Liver (tissue), 9 donors: ENCODE measurements around the gene GALNT1. TPM values are rescaled to one million over a fixed set of nuclear protein-coding genes. Genes with fewer than 3 reads are reported as not detected.

Experiments used
- DNase-seq: peaks from one replicate; pipeline ENCODE4 v3.0.0-alpha.2; 2017; ENCODE audit warnings: low spot score
- H3K27ac ChIP-seq, 2 donors: one replicate each; pipeline ENCODE4 v1.7.0; 2013; ENCODE audit warnings: inconsistent platforms in 2 of 2, low read length in 2 of 2, control low read depth in 1 of 2, low read depth in 1 of 2, mild to moderate bottlenecking in 1 of 2
- H3K27me3 ChIP-seq, 4 donors: one replicate each; pipeline versions ENCODE4 v1.6.1 to v1.7.0; 2013; ENCODE audit warnings: low read length in 3 of 4, inconsistent platforms in 1 of 4, mild to moderate bottlenecking in 1 of 4, moderate library complexity in 1 of 4; ENCODE audit not compliant: control insufficient read depth in 4 of 4, insufficient read depth in 4 of 4
- H3K36me3 ChIP-seq, 4 donors: one replicate each; pipeline versions ENCODE4 v1.6.1 to v1.7.0; 2013; ENCODE audit warnings: low read length in 3 of 4, mild to moderate bottlenecking in 3 of 4, low read depth in 1 of 4, moderate library complexity in 1 of 4; ENCODE audit not compliant: control insufficient read depth in 4 of 4, insufficient read depth in 3 of 4
- H3K4me1 ChIP-seq, 4 donors: one replicate each; pipeline versions ENCODE4 v1.6.1 to v1.7.0; 2013; ENCODE audit warnings: low read length in 3 of 4, mild to moderate bottlenecking in 3 of 4, moderate library complexity in 1 of 4; ENCODE audit not compliant: control insufficient read depth in 4 of 4, insufficient read depth in 4 of 4
- H3K4me3 ChIP-seq, 3 donors: one replicate each; pipeline versions ENCODE4 v1.6.1 to v1.7.0; 2013; ENCODE audit warnings: low read length in 3 of 3, control low read depth in 1 of 3, low read depth in 1 of 3, mild to moderate bottlenecking in 1 of 3
- H3K9ac ChIP-seq, 2 donors: one replicate each; pipeline ENCODE4 v1.7.0; 2013; ENCODE audit warnings: low read length in 2 of 2, mild to moderate bottlenecking in 2 of 2, moderate library complexity in 2 of 2, control low read depth in 1 of 2, low read depth in 1 of 2
- H3K9me3 ChIP-seq, 4 donors: one replicate each; pipeline versions ENCODE4 v1.6.1 to v1.7.0; 2013; ENCODE audit warnings: low read length in 3 of 4; ENCODE audit not compliant: control insufficient read depth in 4 of 4
- ATF3 ChIP-seq: IDR thresholded peaks from 2 replicates; pipeline ENCODE4 v1.6.1; 2016; ENCODE audit warnings: antibody characterized with exemption
- FOXA2 ChIP-seq: IDR thresholded peaks from 2 replicates; pipeline ENCODE4 v1.6.1; 2016; ENCODE audit warnings: antibody characterized with exemption
- GABPA ChIP-seq, 2 donors: IDR thresholded peaks in 1 of 2; conservative IDR thresholded peaks in 1 of 2; 2 replicates each; pipeline ENCODE4 v1.6.1; 2016; ENCODE audit warnings: antibody characterized with exemption in 2 of 2, mild to moderate bottlenecking in 1 of 2, moderate library complexity in 1 of 2
- HNF4G ChIP-seq: IDR thresholded peaks from 2 replicates; pipeline ENCODE4 v1.6.1; 2016; ENCODE audit warnings: antibody characterized with exemption
- MAX ChIP-seq: IDR thresholded peaks from 2 replicates; pipeline ENCODE4 v1.6.1; 2016; ENCODE audit warnings: antibody characterized with exemption
- RAD21 ChIP-seq, 2 donors: IDR thresholded peaks; 2 replicates each; pipeline ENCODE4 v1.6.1; 2016; ENCODE audit warnings: antibody characterized with exemption in 2 of 2, mild to moderate bottlenecking in 2 of 2
- RXRA ChIP-seq, 2 donors: IDR thresholded peaks; 2 replicates each; pipeline ENCODE4 v1.6.1; 2017 to 2018; ENCODE audit warnings: antibody characterized with exemption in 2 of 2, mild to moderate bottlenecking in 1 of 2
- TAF1 ChIP-seq: conservative IDR thresholded peaks from 2 replicates; pipeline ENCODE4 v1.6.1; 2016; ENCODE audit warnings: antibody characterized with exemption, mild to moderate bottlenecking
- ZBTB33 ChIP-seq: IDR thresholded peaks from 2 replicates; pipeline ENCODE4 v1.6.1; 2016; ENCODE audit warnings: antibody characterized with exemption
- WGBS: extraction: QIAGEN DNeasy Blood & Tissue Kit; methylation state at CpG from one replicate; pipeline ENCODE4 v1.1.7; 2013; 5-methylcytosine and 5-hydroxymethylcytosine counted together
- polyA plus RNA-seq, 2 donors: library from polyadenylated mRNA; stranded (reverse) in 1 of 2; unstranded in 1 of 2; fragments of 200-250 nt in 1 of 2; fragments of >200 nt in 1 of 2; fragmentation: Nextera tagmentation in 1 of 2; extraction: Ambion mirVana in 1 of 2; gene quantifications; one replicate each; pipeline versions ENCODE4 v1.2.1 to v1.2.3, GENCODE V29; 2013 to 2015
- total RNA-seq, 2 donors: library from RNA; depleted of rRNA; stranded (reverse); fragments of >200 nt; gene quantifications; one replicate each; pipeline ENCODE4 v1.2.3, GENCODE V29; 2014
- donor health status: healthy.
- donor health status: healthy.
- donor health status: healthy.
- donor health status: healthy.
- donor health status: healthy.

GALNT1 gene
- total and polyA plus RNA-seq, 4 donors = 13.9 to 42.2 (median 26.5) TPM

DNA sequence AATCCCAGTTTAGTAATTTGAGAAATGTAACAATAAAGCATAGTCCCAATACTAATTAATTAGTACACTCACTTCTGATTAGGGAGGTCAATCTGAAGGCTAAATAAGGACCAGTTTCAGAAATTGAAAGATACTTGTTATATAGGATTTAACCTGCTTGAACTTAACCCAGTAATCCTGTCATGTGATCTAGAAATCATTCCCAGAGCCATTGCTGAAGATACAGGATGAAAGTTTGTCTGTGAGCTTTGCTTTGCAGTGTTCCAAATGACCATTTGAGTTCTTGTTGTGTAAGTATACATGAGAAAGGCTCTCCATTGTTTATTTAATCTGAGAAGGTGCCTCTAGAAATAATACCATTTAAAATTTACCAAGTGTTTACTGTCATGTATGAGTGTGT lies 52.2 kb downstream of the GALNT1 start:
- TF ChIP-seq RXRA (IDR thresholded peaks at IDR 0.05) (no peak), GABPA (IDR thresholded peaks at IDR 0.05 in 1 of 2, conservative IDR thresholded peaks at IDR 0.05 in 1 of 2) (no peak), ZBTB33 (no peak)
- Histone ChIP-seq H3K27me3 (no peaks in the 10 kb centered on the region), H3K9ac (no peak overlapping the region), H3K4me3 (no peak overlapping the region), H3K4me1 (no peaks in the 10 kb centered on the region), H3K27ac (no peak overlapping the region), H3K9me3 (peaks cover 0 to 3% (median 2%) of the 10 kb centered on the region in 4 donors), H3K36me3 (peaks cover 0 to 3% (median 0%) of the 10 kb centered on the region in 4 donors)
- DNase-seq = no peak

- no peaks in the 10 kb centered on the region for H3K4me1 ChIP-seq
- H3K27ac ChIP-seq = no peak overlapping the region
- H3K4me3 ChIP-seq = no peak overlapping the region
- H3K9ac ChIP-seq = no peak overlapping the region
- WGBS = 84% methylated on average over 5 of the region's 5 CpGs
- H3K27me3 ChIP-seq = no peaks in the 10 kb centered on the region
- DNase-seq = no peak
- TF ChIP-seq FOXA2 = no peak
- no peak for TF ChIP-seq ZBTB33
- TF ChIP-seq RXRA (IDR thresholded peaks at IDR 0.05) = no peak
- peaks cover 0 to 3% (median 0%) of the 10 kb centered on the region in 4 donors for H3K36me3 ChIP-seq
- peaks cover 0 to 3% (median 2%) of the 10 kb centered on the region in 4 donors for H3K9me3 ChIP-seq
These were observed 52.8 kb downstream of the GALNT1 start for GRCh38 chr18:35634323-35634722.

GRCh38 chr18:35635170-35635569 lies 53.6 kb downstream of the GALNT1 start:
- peaks cover 0 to 3% (median 0%) of the 10 kb centered on the region in 4 donors for H3K36me3 ChIP-seq
- no peak for TF ChIP-seq GABPA (IDR thresholded peaks at IDR 0.05 in 1 of 2, conservative IDR thresholded peaks at IDR 0.05 in 1 of 2)
- no peak for TF ChIP-seq HNF4G
- no peak for TF ChIP-seq RAD21 (IDR thresholded peaks at IDR 0.05)
- TF ChIP-seq TAF1 = no peak
- TF ChIP-seq ATF3 = no peak
- TF ChIP-seq ZBTB33 = no peak
- TF ChIP-seq FOXA2 = no peak
- no peak for TF ChIP-seq MAX
- 89% methylated on average over 1 of the region's 1 CpG for WGBS
- H3K9ac ChIP-seq = no peak overlapping the region
- DNase-seq = no peak
- H3K4me3 ChIP-seq = no peak overlapping the region
- H3K27me3 ChIP-seq = no peaks in the 10 kb centered on the region
- no peak overlapping the region for H3K27ac ChIP-seq
- H3K9me3 ChIP-seq = peaks cover 0 to 3% (median 2%) of the 10 kb centered on the region in 4 donors
- H3K4me1 ChIP-seq = no peaks in the 10 kb centered on the region
